H1 (cell line): ENCODE measurements around the gene KIAA0930.

Experiments used
- CTCF ChIP-seq, 3 experiments: IDR thresholded peaks; 1 replicate in 2 of 3; 2 replicates in 1 of 3; pipeline versions ENCODE4 v1.5.1 to v1.6.1; 2011; ENCODE audit warnings: low read length in 3 of 3, mild to moderate bottlenecking in 3 of 3, inconsistent platforms in 2 of 3, low read depth in 1 of 3, moderate library complexity in 1 of 3; ENCODE audit not compliant: insufficient read depth in 1 of 3; ENCODE audit errors: control extremely low read depth in 1 of 3
- KDM5A ChIP-seq: fragments of 200-600 bp; IDR thresholded peaks from 2 replicates; pipeline ENCODE4 v1.7.1; 2012; ENCODE audit warnings: mild to moderate bottlenecking, low read length, inconsistent platforms, mixed read lengths
- MAX ChIP-seq: IDR thresholded peaks from 2 replicates; pipeline ENCODE4 v1.6.1; 2012; ENCODE audit warnings: inconsistent platforms
- POLR2A ChIP-seq, 2 experiments: IDR thresholded peaks; 1 replicate in 1 of 2; 2 replicates in 1 of 2; pipeline ENCODE4 v1.6.1; 2011; ENCODE audit warnings: low read depth in 2 of 2, low read length in 2 of 2, mild to moderate bottlenecking in 2 of 2; ENCODE audit errors: control extremely low read depth in 1 of 2
- POLR2AphosphoS5 ChIP-seq: IDR thresholded peaks from 2 replicates; pipeline ENCODE4 v1.6.1; 2011; ENCODE audit warnings: low read depth, low read length
- TAF1 ChIP-seq: IDR thresholded peaks from 2 replicates; pipeline ENCODE4 v1.6.1; 2011; ENCODE audit warnings: mild to moderate bottlenecking, low read depth, low read length
- YY1 ChIP-seq: IDR thresholded peaks from 2 replicates; pipeline ENCODE4 v1.6.1; 2011; ENCODE audit warnings: low read depth, mild to moderate bottlenecking, low read length

- TF ChIP-seq CTCF (IDR thresholded peaks at IDR 0.05; ENCODE audit: control extremely low read depth in 1 of 3, insufficient read depth in 1 of 3, low read depth in 1 of 3, low read length in 3 of 3) (no peak), POLR2A (IDR thresholded peaks at IDR 0.05; ENCODE audit: control extremely low read depth in 1 of 2, low read depth in 2 of 2, low read length in 2 of 2) (no peak), TAF1 (no peak), YY1 (no peak), POLR2AphosphoS5 (no peak), MAX (no peak), KDM5A (no peak)
Observed at GRCh38 chr22:45154383-45154782, 86.3 kb downstream of the KIAA0930 start.
